ENCODE measurements around the gene ZMPSTE24.

ZMPSTE24 gene

GRCh38 chr1:40267767-40268187, 9.7 kb downstream of the ZMPSTE24 start:
- Histone ChIP-seq H3K27ac (ENCODE audit: low read depth, low read length) (no peak overlapping the region), H3K4me2 (ENCODE audit: low read length) (no peak overlapping the region), H3K27me3 (ENCODE audit: control insufficient read depth, low read length) (no peaks in the 10 kb centered on the region), H3K9me3 (ENCODE audit: control insufficient read depth, insufficient read depth, low read length) (no peaks in the 10 kb centered on the region), H3F3A (ENCODE audit: control insufficient read depth, insufficient read depth) (0 out of 2 replicates have a peak, but pooled peaks cover 6% of the 10 kb centered on the region), H3K36me3 (ENCODE audit: control insufficient read depth, low read length) (peaks cover 85% of the 10 kb centered on the region), H3K4me3 (ENCODE audit: low read length) (no peak overlapping the region), H3K4me1 (ENCODE audit: control insufficient read depth, low read length) (no peaks in the 10 kb centered on the region), H4K20me1 (ENCODE audit: control insufficient read depth, insufficient read depth, low read depth, low read length) (no peaks in the 10 kb centered on the region), H3K9me2 (replicated peaks; ENCODE audit: control insufficient read depth, low read length) (no peaks in the 10 kb centered on the region), H3K79me2 (ENCODE audit: control insufficient read depth, low read length) (peaks cover 33% of the 10 kb centered on the region)
- TF ChIP-seq CTCF (IDR thresholded peaks at IDR 0.05; ENCODE audit: low read depth, low read length, poor library complexity, severe bottlenecking) (no peak), EZH2phosphoT487 (IDR thresholded peaks at IDR 0.05; ENCODE audit: borderline replicate concordance, low read length) (no peak)

- H3K4me1 ChIP-seq (ENCODE audit: control insufficient read depth, low read length): no peaks in the 10 kb centered on the region
- H3K9me2 ChIP-seq (replicated peaks; ENCODE audit: control insufficient read depth, low read length): no peaks in the 10 kb centered on the region
- peaks cover 83% of the 10 kb centered on the region for H3K36me3 ChIP-seq (ENCODE audit: control insufficient read depth, low read length)
- TF ChIP-seq CTCF (IDR thresholded peaks at IDR 0.05; ENCODE audit: low read depth, low read length, poor library complexity, severe bottlenecking) (no peak), EZH2phosphoT487 (IDR thresholded peaks at IDR 0.05; ENCODE audit: borderline replicate concordance, low read length) (no peak)
- no peak overlapping the region for H3K4me2 ChIP-seq (ENCODE audit: low read length)
- no peaks in the 10 kb centered on the region for H3K27me3 ChIP-seq (ENCODE audit: control insufficient read depth, low read length)
- H4K20me1 ChIP-seq (ENCODE audit: control insufficient read depth, insufficient read depth, low read depth, low read length): no peaks in the 10 kb centered on the region
- no peaks in the 10 kb centered on the region for H3K9me3 ChIP-seq (ENCODE audit: control insufficient read depth, insufficient read depth, low read length)
- no peak overlapping the region for H3K27ac ChIP-seq (ENCODE audit: low read depth, low read length)
- H3F3A ChIP-seq (ENCODE audit: control insufficient read depth, insufficient read depth): 0 out of 2 replicates have a peak, but pooled peaks cover 6% of the 10 kb centered on the region
- no peak overlapping the region for H3K4me3 ChIP-seq (ENCODE audit: low read length)
- H3K79me2 ChIP-seq (ENCODE audit: control insufficient read depth, low read length): peaks cover 29% of the 10 kb centered on the region
These were observed 10.2 kb downstream of the ZMPSTE24 start for GRCh38 chr1:40268211-40268610.

DNA sequence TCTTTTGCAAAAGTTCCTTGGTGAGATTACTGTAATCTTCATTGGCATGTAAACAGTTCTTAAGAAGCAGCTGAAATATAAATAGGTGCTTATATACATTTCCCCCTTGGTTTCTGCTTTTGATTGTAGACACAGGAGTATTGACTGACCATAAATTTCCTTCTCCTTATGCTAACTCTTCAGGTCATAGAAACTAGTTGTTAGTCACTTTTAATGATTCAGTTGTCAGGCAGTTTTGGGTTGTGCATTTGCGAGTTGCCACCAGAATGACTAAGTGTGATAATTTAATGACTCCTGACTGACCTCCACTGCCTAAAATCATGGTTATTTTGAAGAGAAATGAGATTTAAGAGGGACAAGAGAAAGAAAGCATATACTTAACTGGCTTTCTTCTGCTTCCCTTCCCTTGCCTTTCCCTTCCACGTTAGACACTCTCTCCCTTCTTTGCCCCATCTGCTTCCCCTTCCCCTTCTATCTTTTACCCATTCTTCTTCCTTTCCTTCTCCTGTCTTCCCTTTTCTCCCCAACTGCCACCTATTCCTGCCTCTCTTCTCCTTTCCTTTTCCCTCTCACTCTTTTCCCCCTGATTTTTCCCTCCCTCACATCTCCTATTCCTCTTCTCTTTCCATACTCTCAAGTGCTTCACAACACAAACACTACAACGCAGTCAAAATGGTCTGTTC, 12.3 kb downstream of the ZMPSTE24 start:
- Histone ChIP-seq H3K4me3 (ENCODE audit: low read length) (no peak overlapping the region), H3F3A (ENCODE audit: control insufficient read depth, insufficient read depth) (0 out of 2 replicates have a peak, but pooled peaks cover 6% of the 10 kb centered on the region), H3K4me1 (ENCODE audit: control insufficient read depth, low read length) (no peaks in the 10 kb centered on the region), H3K9me2 (replicated peaks; ENCODE audit: control insufficient read depth, low read length) (no peaks in the 10 kb centered on the region), H3K36me3 (ENCODE audit: control insufficient read depth, low read length) (peaks cover 80% of the 10 kb centered on the region), H3K79me2 (ENCODE audit: control insufficient read depth, low read length) (peaks cover 11% of the 10 kb centered on the region), H3K4me2 (ENCODE audit: low read length) (no peak overlapping the region), H3K9me3 (ENCODE audit: control insufficient read depth, insufficient read depth, low read length) (no peaks in the 10 kb centered on the region), H3K27me3 (ENCODE audit: control insufficient read depth, low read length) (no peaks in the 10 kb centered on the region), H4K20me1 (ENCODE audit: control insufficient read depth, insufficient read depth, low read depth, low read length) (no peaks in the 10 kb centered on the region), H3K27ac (ENCODE audit: low read depth, low read length) (no peak overlapping the region)
- no peak for TF ChIP-seq EZH2phosphoT487 (IDR thresholded peaks at IDR 0.05; ENCODE audit: borderline replicate concordance, low read length)
- TF ChIP-seq CTCF (IDR thresholded peaks at IDR 0.05; ENCODE audit: low read depth, low read length, poor library complexity, severe bottlenecking): no peak
